H1 (cell line): ENCODE results near the gene LRRC26.

Experiments
- CEBPB ChIP-seq: IDR thresholded peaks from 2 replicates; pipeline ENCODE4 v1.6.1; 2012; ENCODE audit warnings: low read depth, low read length
- CTCF ChIP-seq, 3 experiments: IDR thresholded peaks; 1 replicate in 2 of 3; 2 replicates in 1 of 3; pipeline versions ENCODE4 v1.5.1 to v1.6.1; 2011; ENCODE audit warnings: low read length in 3 of 3, mild to moderate bottlenecking in 3 of 3, inconsistent platforms in 2 of 3, low read depth in 1 of 3, moderate library complexity in 1 of 3; ENCODE audit not compliant: insufficient read depth in 1 of 3; ENCODE audit errors: control extremely low read depth in 1 of 3
- EZH2 ChIP-seq: fragments of 200-600 bp; sonication (generic); IDR thresholded peaks from 2 replicates; pipeline ENCODE4 v1.7.1; 2012; ENCODE audit warnings: low read depth, mild to moderate bottlenecking, moderate library complexity, low read length, inconsistent platforms; ENCODE audit not compliant: severe bottlenecking
- JUN ChIP-seq: IDR thresholded peaks from 2 replicates; pipeline ENCODE4 v1.6.1; 2011; ENCODE audit warnings: low read depth, mild to moderate bottlenecking, improper control_type of control experiment, low read length
- SIX5 ChIP-seq: IDR thresholded peaks from 2 replicates; pipeline ENCODE4 v1.6.1; 2011; ENCODE audit warnings: mild to moderate bottlenecking, low read depth, low read length
- USF2 ChIP-seq: IDR thresholded peaks from 2 replicates; pipeline ENCODE4 v1.6.1; 2011; ENCODE audit warnings: low read length, improper control_type of control experiment

- TF ChIP-seq JUN (no peak), CTCF (IDR thresholded peaks at IDR 0.05; ENCODE audit: control extremely low read depth in 1 of 3, insufficient read depth in 1 of 3, low read depth in 1 of 3, low read length in 3 of 3) (no peak), SIX5 (no peak), USF2 (no peak), CEBPB (no peak), EZH2 (no peak)
These were observed 35.5 kb upstream of the LRRC26 start, which contains the start of the genes NDOR1 and TMEM203 for GRCh38 chr9:137205126-137206069.
